Measurements from ENCODE around the gene SLC24A3. TPM values are rescaled to one million over a fixed set of nuclear protein-coding genes. Genes with fewer than 3 reads are reported as not detected.

SLC24A3 gene
- total RNA-seq, 1 donor from 2014 or later = not detected

DNA sequence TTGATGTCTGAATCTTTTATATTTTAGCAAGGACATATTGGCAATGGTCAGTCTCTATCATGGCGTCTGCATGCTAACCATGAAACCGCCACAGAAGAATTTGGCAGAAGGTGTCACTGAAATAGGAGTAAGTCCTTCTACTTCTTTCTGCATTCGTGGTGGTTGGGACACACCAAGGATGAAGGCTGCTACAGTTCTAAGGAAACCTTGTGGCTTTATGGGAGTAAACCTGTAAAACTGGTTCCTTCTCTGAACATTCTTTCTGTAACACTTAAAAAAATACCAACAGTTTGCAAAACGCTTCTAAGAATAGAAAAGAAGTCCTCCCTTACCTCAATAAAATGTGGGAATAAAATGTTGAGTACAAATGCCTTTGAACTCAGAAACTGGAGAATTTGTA is 195.3 kb downstream of the SLC24A3 start:
- ATAC-seq (ENCODE audit: low read depth) (no peak), DNase-seq (no peak)
- H3K4me1 Mint-ChIP-seq = no peaks in the 10 kb centered on the region
- intact Hi-C loops (cut with micrococcal nuclease) = no loop called here
- H3K27ac Mint-ChIP-seq = no peak overlapping the region
- TF ChIP-seq, protein P1, sequence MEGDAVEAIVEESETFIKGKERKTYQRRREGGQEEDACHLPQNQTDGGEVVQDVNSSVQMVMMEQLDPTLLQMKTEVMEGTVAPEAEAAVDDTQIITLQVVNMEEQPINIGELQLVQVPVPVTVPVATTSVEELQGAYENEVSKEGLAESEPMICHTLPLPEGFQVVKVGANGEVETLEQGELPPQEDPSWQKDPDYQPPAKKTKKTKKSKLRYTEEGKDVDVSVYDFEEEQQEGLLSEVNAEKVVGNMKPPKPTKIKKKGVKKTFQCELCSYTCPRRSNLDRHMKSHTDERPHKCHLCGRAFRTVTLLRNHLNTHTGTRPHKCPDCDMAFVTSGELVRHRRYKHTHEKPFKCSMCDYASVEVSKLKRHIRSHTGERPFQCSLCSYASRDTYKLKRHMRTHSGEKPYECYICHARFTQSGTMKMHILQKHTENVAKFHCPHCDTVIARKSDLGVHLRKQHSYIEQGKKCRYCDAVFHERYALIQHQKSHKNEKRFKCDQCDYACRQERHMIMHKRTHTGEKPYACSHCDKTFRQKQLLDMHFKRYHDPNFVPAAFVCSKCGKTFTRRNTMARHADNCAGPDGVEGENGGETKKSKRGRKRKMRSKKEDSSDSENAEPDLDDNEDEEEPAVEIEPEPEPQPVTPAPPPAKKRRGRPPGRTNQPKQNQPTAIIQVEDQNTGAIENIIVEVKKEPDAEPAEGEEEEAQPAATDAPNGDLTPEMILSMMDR (IDR thresholded peaks at IDR 0.05) = no peak
- peaks cover 8% of the 10 kb centered on the region for H3K27me3 Mint-ChIP-seq
- H3K4me3 Mint-ChIP-seq = no peak overlapping the region
- POLR2A ChIA-PET = no interaction called here
- no peaks in the 10 kb centered on the region for H3K36me3 Mint-ChIP-seq (ENCODE audit: low read depth)
- no peaks in the 10 kb centered on the region for H3K9me3 Mint-ChIP-seq
- CTCF ChIA-PET = no interaction called here

DNA sequence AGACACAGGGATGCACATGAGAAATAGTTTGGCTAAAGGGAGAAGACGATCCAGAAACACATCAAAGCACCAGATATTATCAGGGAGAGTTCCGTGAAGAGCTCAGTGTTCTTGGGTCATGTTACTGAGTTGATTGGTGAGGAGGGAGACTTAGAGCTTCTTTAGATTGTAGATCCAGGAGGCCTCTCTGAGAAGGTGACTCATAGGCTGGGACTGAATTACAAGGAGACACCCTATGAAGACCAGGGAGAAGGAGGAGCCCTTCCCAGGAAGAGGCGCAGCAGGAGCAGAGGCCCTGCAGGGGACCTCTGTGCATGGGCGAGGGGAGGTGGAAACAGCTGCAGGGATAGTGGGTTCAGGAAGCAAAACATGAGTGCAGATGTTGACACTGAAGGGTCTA is 196.5 kb downstream of the SLC24A3 start:
- TF ChIP-seq, protein P1 (IDR thresholded peaks at IDR 0.05) = no peak
- Mint-ChIP-seq H3K27ac (no peak overlapping the region), H3K27me3 (peaks cover 8% of the 10 kb centered on the region), H3K9me3 (no peaks in the 10 kb centered on the region), H3K36me3 (ENCODE audit: low read depth) (no peaks in the 10 kb centered on the region), H3K4me3 (no peak overlapping the region), H3K4me1 (no peaks in the 10 kb centered on the region)
- intact Hi-C loops (cut with micrococcal nuclease) = no loop called here
- ATAC-seq (ENCODE audit: low read depth) (no peak), DNase-seq (no peak)
- ChIA-PET POLR2A (no interaction called here), CTCF (no interaction called here)

DNA sequence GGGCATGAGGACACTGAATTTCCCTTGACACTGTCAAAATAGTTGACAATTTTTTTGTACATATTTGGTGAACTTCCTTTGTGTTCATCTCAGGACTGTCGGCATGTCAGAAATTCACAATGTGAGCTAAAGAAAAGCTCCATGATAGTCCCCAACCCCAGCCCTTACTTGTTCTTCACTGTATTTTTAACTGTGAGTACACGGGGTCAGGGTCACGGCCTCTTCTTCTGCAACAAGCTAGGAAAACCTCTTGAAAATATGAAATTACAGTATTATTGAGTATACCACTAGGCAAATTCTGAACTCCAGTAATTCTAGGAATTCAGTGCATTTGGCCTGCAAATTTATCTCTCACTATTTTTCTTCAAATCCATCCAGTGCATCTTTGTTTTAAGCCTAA is 199.4 kb downstream of the SLC24A3 start:
- Mint-ChIP-seq H3K27ac (no peak overlapping the region), H3K4me1 (no peaks in the 10 kb centered on the region), H3K4me3 (no peak overlapping the region), H3K36me3 (ENCODE audit: low read depth) (no peaks in the 10 kb centered on the region), H3K9me3 (no peaks in the 10 kb centered on the region), H3K27me3 (peaks cover 8% of the 10 kb centered on the region)
- POLR2A ChIA-PET = no interaction called here
- intact Hi-C loops (cut with micrococcal nuclease) = no loop called here
- no peak for ATAC-seq (ENCODE audit: low read depth)
- CTCF ChIA-PET = no interaction called here
- DNase-seq = no peak
- TF ChIP-seq, protein P1 (IDR thresholded peaks at IDR 0.05) = no peak

DNA sequence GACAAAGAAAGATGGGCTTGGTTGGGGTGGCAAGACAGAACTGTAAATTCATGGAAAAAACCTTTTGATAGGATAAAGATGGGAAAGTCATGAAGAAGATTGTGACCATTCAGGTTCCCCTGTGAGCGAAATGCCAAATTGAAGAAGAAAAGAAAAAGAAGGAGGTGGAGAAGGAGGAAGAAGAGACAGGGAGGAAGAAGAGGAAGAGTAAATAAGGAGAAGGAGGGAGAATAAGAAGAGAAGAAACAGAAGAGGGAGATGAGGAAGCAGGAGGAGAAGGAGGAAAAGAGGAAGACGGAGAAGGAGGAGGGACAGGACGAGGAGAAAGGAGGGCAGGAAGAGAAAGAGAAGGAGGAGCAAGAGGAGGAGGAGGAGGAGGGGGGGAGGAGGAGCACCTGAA is 199.8 kb downstream of the SLC24A3 start:
- DNase-seq (no peak), ATAC-seq (ENCODE audit: low read depth) (no peak)
- ChIA-PET POLR2A (no interaction called here), CTCF (no interaction called here)
- TF ChIP-seq, protein P1 (IDR thresholded peaks at IDR 0.05) = no peak
- no peak overlapping the region for H3K4me3 Mint-ChIP-seq
- no peak overlapping the region for H3K27ac Mint-ChIP-seq
- H3K9me3 Mint-ChIP-seq = no peaks in the 10 kb centered on the region
- peaks cover 8% of the 10 kb centered on the region for H3K27me3 Mint-ChIP-seq
- intact Hi-C loops (cut with micrococcal nuclease) = no loop called here
- no peaks in the 10 kb centered on the region for H3K36me3 Mint-ChIP-seq (ENCODE audit: low read depth)
- H3K4me1 Mint-ChIP-seq = no peaks in the 10 kb centered on the region

GRCh38 chr20:19414600-19414999 is 202.2 kb downstream of the SLC24A3 start:
- intact Hi-C loops (cut with micrococcal nuclease) = no loop called here
- CTCF ChIA-PET = no interaction called here
- Mint-ChIP-seq H3K27ac (no peak overlapping the region), H3K9me3 (no peaks in the 10 kb centered on the region), H3K4me1 (no peaks in the 10 kb centered on the region), H3K27me3 (peaks cover 4% of the 10 kb centered on the region), H3K36me3 (ENCODE audit: low read depth) (no peaks in the 10 kb centered on the region), H3K4me3 (no peak overlapping the region)
- DNase-seq (no peak), ATAC-seq (ENCODE audit: low read depth) (no peak)
- POLR2A ChIA-PET = no interaction called here
- TF ChIP-seq, protein P1 (IDR thresholded peaks at IDR 0.05) = no peak
